DOHH2 (cell line): Measurements from ENCODE around the gene POGLUT2.

Experiments used
- H3F3A ChIP-seq: fragments of 200-600 bp; sonication (generic), shearing (Covaris generic); 2 replicates; pipeline ENCODE4 v1.6.0; 2016; ENCODE audit warnings: antibody characterized with exemption, mild to moderate bottlenecking; ENCODE audit not compliant: control insufficient read depth, insufficient read depth
- H3K27ac ChIP-seq: fragments of 200-600 bp; sonication (generic); 2 replicates; pipeline ENCODE4 v1.5.1; 2014; ENCODE audit warnings: low read depth, mild to moderate bottlenecking, low read length, moderate library complexity
- H3K27me3 ChIP-seq: fragments of 200-600 bp; sonication (generic); 2 replicates; pipeline ENCODE4 v1.6.1; 2014; ENCODE audit warnings: mild to moderate bottlenecking, low read length, mixed read lengths; ENCODE audit not compliant: control insufficient read depth
- H3K36me3 ChIP-seq: fragments of 200-600 bp; sonication (generic); 2 replicates; pipeline ENCODE4 v1.6.1; 2014; ENCODE audit warnings: mild to moderate bottlenecking, low read length, moderate library complexity, mixed read lengths; ENCODE audit not compliant: control insufficient read depth
- H3K4me1 ChIP-seq: fragments of 200-600 bp; sonication (generic); 2 replicates; pipeline ENCODE4 v1.6.1; 2014; ENCODE audit warnings: mild to moderate bottlenecking, low read length, mixed read lengths; ENCODE audit not compliant: control insufficient read depth
- H3K4me2 ChIP-seq: fragments of 200-600 bp; sonication (generic); 2 replicates; pipeline ENCODE4 v1.6.0; 2014; ENCODE audit warnings: mild to moderate bottlenecking, low read length, moderate library complexity
- H3K4me3 ChIP-seq: fragments of 200-600 bp; sonication (generic); 2 replicates; pipeline ENCODE4 v1.5.1; 2014; ENCODE audit warnings: mild to moderate bottlenecking, low read length, mixed read lengths
- H3K79me2 ChIP-seq: fragments of 200-600 bp; sonication (generic); 2 replicates; pipeline ENCODE4 v1.6.1; 2014; ENCODE audit warnings: mild to moderate bottlenecking, low read length, mixed read lengths; ENCODE audit not compliant: control insufficient read depth
- H3K9me2 ChIP-seq: fragments of 200-600 bp; sonication (generic); replicated peaks from 2 replicates; pipeline ENCODE4 v1.6.1; 2014; ENCODE audit warnings: mild to moderate bottlenecking, low read length, mixed read lengths; ENCODE audit not compliant: control insufficient read depth
- H3K9me3 ChIP-seq: fragments of 200-600 bp; sonication (generic); 2 replicates; pipeline ENCODE4 v1.6.1; 2014; ENCODE audit warnings: antibody characterized with exemption, low read length, mixed read lengths; ENCODE audit not compliant: control insufficient read depth, insufficient read depth
- H4K20me1 ChIP-seq: fragments of 200-600 bp; sonication (generic); 2 replicates; pipeline ENCODE4 v1.6.0; 2014; ENCODE audit warnings: low read depth, mild to moderate bottlenecking, antibody characterized with exemption, low read length, moderate library complexity; ENCODE audit not compliant: control insufficient read depth, insufficient read depth
- CTCF ChIP-seq: fragments of 200-600 bp; sonication (generic); IDR thresholded peaks from one replicate; pipeline ENCODE4 v1.5.1; 2014; ENCODE audit warnings: antibody characterized with exemption, mild to moderate bottlenecking, low read depth, low read length; ENCODE audit not compliant: poor library complexity, severe bottlenecking
- EZH2phosphoT487 ChIP-seq: fragments of 200-600 bp; sonication (generic); IDR thresholded peaks from 2 replicates; pipeline ENCODE4 v1.6.1; 2017; ENCODE audit warnings: borderline replicate concordance, mild to moderate bottlenecking, antibody characterized with exemption, low read length, moderate library complexity, mixed read lengths

Gene POGLUT2

GRCh38 chr13:102814025-102814607 is 15.3 kb upstream of the POGLUT2 start:
- Histone ChIP-seq H3K4me1 (peaks cover 9% of the 10 kb centered on the region), H3K36me3 (peaks cover 15% of the 10 kb centered on the region), H3F3A (no peaks in the 10 kb centered on the region), H3K4me3 (no peak overlapping the region), H3K79me2 (peaks cover 24% of the 10 kb centered on the region), H3K4me2 (no peak overlapping the region), H3K27ac (no peak overlapping the region), H3K9me2 (no peaks in the 10 kb centered on the region), H4K20me1 (no peaks in the 10 kb centered on the region), H3K27me3 (no peaks in the 10 kb centered on the region), H3K9me3 (no peaks in the 10 kb centered on the region)
- no peak for TF ChIP-seq EZH2phosphoT487
- no peak for TF ChIP-seq CTCF

- Histone ChIP-seq H4K20me1 (no peaks in the 10 kb centered on the region), H3K9me2 (no peaks in the 10 kb centered on the region), H3F3A (no peaks in the 10 kb centered on the region), H3K79me2 (peaks cover 24% of the 10 kb centered on the region), H3K4me1 (peaks cover 9% of the 10 kb centered on the region), H3K9me3 (no peaks in the 10 kb centered on the region), H3K4me2 (no peak overlapping the region; the same call in 1 of the 2 replicates), H3K27me3 (no peaks in the 10 kb centered on the region), H3K36me3 (peaks cover 13% of the 10 kb centered on the region), H3K27ac (no peak overlapping the region), H3K4me3 (no peak overlapping the region)
- TF ChIP-seq CTCF (no peak), EZH2phosphoT487 (no peak)
These were observed 14.0 kb upstream of the POGLUT2 start for GRCh38 chr13:102812611-102813287.

GRCh38 chr13:102807699-102808098 is 8.9 kb upstream of the POGLUT2 start:
- no peak overlapping the region for H3K4me3 ChIP-seq
- peaks cover 7% of the 10 kb centered on the region for H3K4me1 ChIP-seq
- H3K79me2 ChIP-seq = peaks cover 17% of the 10 kb centered on the region
- H4K20me1 ChIP-seq = no peaks in the 10 kb centered on the region
- H3K9me3 ChIP-seq = no peaks in the 10 kb centered on the region
- H3K36me3 ChIP-seq = peaks cover 4% of the 10 kb centered on the region
- H3F3A ChIP-seq = no peaks in the 10 kb centered on the region
- H3K27ac ChIP-seq = no peak overlapping the region
- no peaks in the 10 kb centered on the region for H3K9me2 ChIP-seq
- no peak overlapping the region for H3K4me2 ChIP-seq
- no peaks in the 10 kb centered on the region for H3K27me3 ChIP-seq
- TF ChIP-seq EZH2phosphoT487 (no peak), CTCF (no peak)
